A549 (cell line): ENCODE measurements around the gene ZFHX3. TPM values are rescaled to one million over a fixed set of nuclear protein-coding genes. Genes with fewer than 3 reads are reported as not detected.

ENCODE experiments used
- ATAC-seq, 2 experiments: fragments of 200-7000 bp in 1 of 2; fragments of >200 bp in 1 of 2; cut with Nextera tagmentation in 1 of 2; cut with Tn5 transposase in 1 of 2; 3 replicates each; pipeline versions ENCODE4 v1.8.0 to v1.9.1; 2018 to 2020; ENCODE audit warnings: mild to moderate bottlenecking in 1 of 2, moderate library complexity in 1 of 2
- CTCF ChIA-PET: fragments of 300-600 bp; sonication (Branson Sonifier 250); formaldehyde crosslinking; extraction: SDS; loops from one replicate; lab custom pipeline; 2021; ENCODE audit warnings: antibody characterized with exemption, inconsistent platforms; lab: Yijun Ruan, JAX
- POLR2A ChIA-PET: fragments of 350-600 bp; formaldehyde crosslinking; extraction: SDS; loops from one replicate; lab custom pipeline; 2021; ENCODE audit warnings: antibody characterized with exemption, inconsistent platforms; lab: Yijun Ruan, JAX
- DNase-seq, 2 experiments: peaks; one replicate each; pipeline versions ENCODE4 v3.0.0 to v3.0.0-alpha.2; 2011 to 2016; ENCODE audit warnings: low read depth in 1 of 2, low spot score in 1 of 2
- FAIRE-seq: peaks from 2 replicates; lab custom pipeline; 2011; peaks lifted over from hg19 to GRCh38; lab: Jason Lieb, UNC
- H3K27ac ChIP-seq, 2 experiments: fragments of >200 bp; sonication (Bioruptor Twin); formaldehyde crosslinking; 3 replicates each; pipeline ENCODE4 v1.5.1; 2016 to 2017
- H3K4me1 ChIP-seq: fragments of >200 bp; sonication (Bioruptor Twin); formaldehyde crosslinking; 3 replicates; pipeline ENCODE4 v1.6.1; 2016
- H3K4me2 ChIP-seq: fragments of >200 bp; sonication (Bioruptor Twin); formaldehyde crosslinking; 3 replicates; pipeline ENCODE4 v1.6.1; 2016
- H3K4me3 ChIP-seq: fragments of >200 bp; sonication (Bioruptor Twin); formaldehyde crosslinking; 3 replicates; pipeline ENCODE4 v1.5.1; 2016
- H3K9me3 ChIP-seq: fragments of >200 bp; sonication (Bioruptor Twin); formaldehyde crosslinking; 3 replicates; pipeline ENCODE4 v1.6.1; 2016
- CHD2 ChIP-seq: fragments of 150-350 bp; IDR thresholded peaks from 2 replicates; pipeline ENCODE4 v1.6.1; 2014; ENCODE audit warnings: low read length; ENCODE audit not compliant: partially characterized antibody
- CHD4 ChIP-seq: fragments of 200-600 bp; sonication (generic); IDR thresholded peaks from 2 replicates; pipeline ENCODE4 v1.6.1; 2016; ENCODE audit warnings: antibody characterized with exemption, mild to moderate bottlenecking, borderline replicate concordance
- E2F6 ChIP-seq: IDR thresholded peaks from 2 replicates; pipeline ENCODE4 v1.6.1; 2012; ENCODE audit warnings: low read depth, borderline replicate concordance
- FOSB ChIP-seq: fragments of 250-450 bp; sonication (Bioruptor Pico); IDR thresholded peaks from 2 replicates; pipeline ENCODE4 v1.5.0; 2020; ENCODE audit warnings: mild to moderate bottlenecking, moderate library complexity
- FOSL2 ChIP-seq, 2 experiments: fragments of 450-650 bp in 1 of 2; fragments of >200 bp in 1 of 2; sonication (Bioruptor Twin) in 1 of 2; formaldehyde crosslinking; IDR thresholded peaks; 2 replicates each; pipeline versions ENCODE4 v1.5.0 to v1.6.1; 2016 to 2020; ENCODE audit warnings: mild to moderate bottlenecking in 1 of 2, moderate library complexity in 1 of 2
- GATA3 ChIP-seq: IDR thresholded peaks from 2 replicates; pipeline ENCODE4 v1.6.1; 2012; ENCODE audit warnings: borderline replicate concordance
- HDAC2 ChIP-seq: fragments of 200-600 bp; sonication (generic); IDR thresholded peaks from 2 replicates; pipeline ENCODE4 v1.6.1; 2016
- JUN ChIP-seq, 2 experiments: fragments of >200 bp; sonication (Bioruptor Twin); formaldehyde crosslinking; IDR thresholded peaks; 2 replicates in 1 of 2; 3 replicates in 1 of 2; pipeline ENCODE4 v1.6.1; 2016 to 2017
- KDM1A ChIP-seq: fragments of 200-600 bp; sonication (generic); IDR thresholded peaks from 2 replicates; pipeline ENCODE4 v1.6.1; 2016; ENCODE audit warnings: low read depth, mild to moderate bottlenecking
- KDM5A ChIP-seq: fragments of 200-600 bp; sonication (generic); IDR thresholded peaks from 2 replicates; pipeline ENCODE4 v1.6.1; 2016; ENCODE audit warnings: antibody characterized with exemption, mild to moderate bottlenecking
- MAFK ChIP-seq: fragments of 450-650 bp; IDR thresholded peaks from 2 replicates; pipeline ENCODE4 v1.6.1; 2014; ENCODE audit not compliant: partially characterized antibody
- MAX ChIP-seq: IDR thresholded peaks from 2 replicates; pipeline ENCODE4 v1.6.1; 2012
- MAZ ChIP-seq: fragments of 150-350 bp; IDR thresholded peaks from 2 replicates; pipeline ENCODE4 v1.6.1; 2014; ENCODE audit warnings: antibody characterized with exemption, low read depth, low read length, borderline replicate concordance
- MYC ChIP-seq: IDR thresholded peaks from 2 replicates; pipeline ENCODE4 v1.6.1; 2012; ENCODE audit warnings: mild to moderate bottlenecking, inconsistent platforms, low read length, improper control_type of control experiment, borderline replicate concordance
- NFE2L2 ChIP-seq: fragments of 150-350 bp; conservative IDR thresholded peaks from 2 replicates; pipeline ENCODE4 v1.6.1; 2014; ENCODE audit warnings: low read length
- NPAS2 ChIP-seq: fragments of 250-450 bp; sonication (Bioruptor Pico); IDR thresholded peaks from 2 replicates; pipeline ENCODE4 v1.8.0; 2022; ENCODE audit warnings: mild to moderate bottlenecking, moderate library complexity, borderline replicate concordance
- ZC3H11A ChIP-seq: fragments of 450-650 bp; IDR thresholded peaks from 2 replicates; pipeline ENCODE4 v1.6.1; 2014; ENCODE audit warnings: antibody characterized with exemption, mild to moderate bottlenecking
- WGBS: methylation state at CpG from one replicate; pipeline ENCODE4 v1.1.6; 2017; ENCODE audit errors: missing lambda C conversion rate; 5-methylcytosine and 5-hydroxymethylcytosine counted together
- polyA plus RNA-seq, 4 experiments: library from polyadenylated mRNA; depleted of rRNA in 3 of 4; stranded (reverse); fragments of >200 nt; fragmentation: RNase III in 1 of 4; extraction: RNeasy Plus Mini Kit Qiagen cat#74134 plus additional on column Dnase treatment in 1 of 4; gene quantifications; 2 replicates in 3 of 4; 3 replicates in 1 of 4; pipeline ENCODE4 v1.2.3, GENCODE V29; 2011 to 2017

The ZFHX3 gene
- polyA plus RNA-seq, 2 of the 4 experiments (the other 2 are of a cell fraction): 3.9 to 6.5 TPM

GRCh38 chr16:73062001-73062616, 14.2 kb upstream of the ZFHX3 start:
- TF ChIP-seq KDM1A (no peak), KDM5A (no peak)
- DNase-seq (no peak), FAIRE-seq (no peak), ATAC-seq (no peak)
- WGBS: 85% methylated on average over 3 of the region's 3 CpGs
- Histone ChIP-seq H3K27ac (0 out of 6 replicates have a peak overlapping the region, but pooled peaks of 1 of the 2 experiments have one; percentile 4), H3K4me3 (no peak overlapping the region), H3K9me3 (no peaks in the 10 kb centered on the region), H3K4me2 (peak overlapping the region; percentile 99; the same call in 2 of the 3 replicates), H3K4me1 (peaks cover 41% of the 10 kb centered on the region)
- ChIA-PET POLR2A (interaction anchor here (0.6 to 1.3 kb wide), 3 partner anchors 9 to 20 kb away, joined by 3 to 5 read pairs (median 3); no protein-coding TSS in a partner anchor), CTCF (interaction anchor here (0.5 to 1.3 kb wide), 4 partner anchors 10 to 213 kb away, joined by 3 read pairs; no protein-coding TSS in a partner anchor)

- ATAC-seq: no peak
- CTCF ChIA-PET: interaction anchor here (0.7 to 1.5 kb wide), 6 partner anchors 16 to 1227 kb away, joined by 3 to 10 read pairs (median 3); no protein-coding TSS in a partner anchor
- Histone ChIP-seq H3K4me2 (peak overlapping the region; percentile 99), H3K27ac (peak overlapping the region; percentile 74 to 99), H3K4me1 (peaks cover 43% of the 10 kb centered on the region), H3K9me3 (no peaks in the 10 kb centered on the region), H3K4me3 (peak overlapping the region; percentile 84; the same call in 2 of the 3 replicates)
- POLR2A ChIA-PET: interaction anchor here (0.7 to 7.8 kb wide), 4 partner anchors 9 to 1171 kb away, joined by 3 to 63 read pairs (median 4); no protein-coding TSS in a partner anchor
- DNase-seq: no peak
- TF ChIP-seq HDAC2: no peak
- TF ChIP-seq KDM1A: no peak
- TF ChIP-seq NPAS2 (CRISPR knock-in tag): no peak
- TF ChIP-seq MAFK: no peak
- TF ChIP-seq MAX: no peak
- no peak for TF ChIP-seq FOSB (CRISPR knock-in tag)
- no peak for TF ChIP-seq ZC3H11A
- TF ChIP-seq NFE2L2: no peak
- no peak for TF ChIP-seq FOSL2 (IDR thresholded peaks at IDR 0.05)
- TF ChIP-seq FOSL2 (CRISPR knock-in tag; IDR thresholded peaks at IDR 0.05): no peak
- no peak for TF ChIP-seq CHD4
- TF ChIP-seq E2F6: no peak
- FAIRE-seq: no peak
- 27% methylated on average over 4 of the region's 4 CpGs for WGBS
Observed at GRCh38 chr16:73060892-73061490, 13.1 kb upstream of the ZFHX3 start.

- POLR2A ChIA-PET: interaction anchor here (7.8 kb wide), 1 partner anchor 10 kb away, joined by 63 read pairs; no protein-coding TSS in a partner anchor
- CTCF ChIA-PET: interaction anchor here (0.8 to 1.5 kb wide), 4 partner anchors 117 to 227 kb away, joined by 3 to 10 read pairs (median 4); no protein-coding TSS in a partner anchor
- peak overlapping the region; percentile 99 for H3K27ac ChIP-seq
Observed at GRCh38 chr16:73059779-73060615, 12.1 kb upstream of the ZFHX3 start.

More at GRCh38 chr16:73059779-73060615, 12.1 kb upstream of the ZFHX3 start:
- ATAC-seq: peak in 1 of 2 experiments; percentile 5; a peak in 2 of 6 replicates
- no peaks in the 10 kb centered on the region for H3K9me3 ChIP-seq
- 10% methylated on average over 10 of the region's 10 CpGs for WGBS
- no peak for FAIRE-seq
- DNase-seq: peak in 1 of 2 experiments; percentile 40
- H3K4me3 ChIP-seq: peak overlapping the region; percentile 84
- peak overlapping the region; percentile 99 for H3K4me2 ChIP-seq
- H3K4me1 ChIP-seq: peaks cover 44% of the 10 kb centered on the region
- TF ChIP-seq JUN (IDR thresholded peaks at IDR 0.05) (0 out of 5 replicates have a peak, but pooled peaks of 1 of the 2 experiments have one; percentile 26), MAZ (no peak), MYC (no peak), GATA3 (no peak), CHD2 (no peak)
